Right atrium auricular region (tissue), 2 donors: ENCODE measurements around the gene CD276. TPM values are rescaled to one million over a fixed set of nuclear protein-coding genes. Genes with fewer than 3 reads are reported as not detected.
A peak's percentile ranks its signal among the peaks of the same experiment; 100 is the strongest.

Source experiments
- DNase-seq: peaks from one replicate; pipeline ENCODE4 v3.0.0-alpha.2; 2019; ENCODE audit warnings: low spot score
- H3K27ac ChIP-seq, 2 donors: fragments of 200-600 bp; sonication (generic); 1 replicate in 1 of 2; 2 replicates in 1 of 2; pipeline ENCODE4 v1.5.1; 2016 to 2019
- H3K27me3 ChIP-seq, 2 donors: fragments of 200-600 bp; sonication (generic); one replicate each; pipeline versions ENCODE4 v1.5.1 to v1.6.0; 2017 to 2019
- H3K36me3 ChIP-seq: fragments of 200-600 bp; sonication (generic); one replicate; pipeline ENCODE4 v1.5.1; 2016
- H3K4me1 ChIP-seq, 2 donors: fragments of 200-600 bp; sonication (generic); one replicate each; pipeline versions ENCODE4 v1.5.1 to v1.6.0; 2017 to 2019
- H3K4me3 ChIP-seq, 2 donors: fragments of 200-600 bp; sonication (generic); 1 replicate in 1 of 2; 2 replicates in 1 of 2; pipeline ENCODE4 v1.5.1; 2017 to 2019; ENCODE audit warnings: mild to moderate bottlenecking in 1 of 2, moderate library complexity in 1 of 2
- H3K9me3 ChIP-seq, 2 donors: fragments of 200-600 bp; sonication (generic); one replicate each; pipeline ENCODE4 v1.5.1; 2019
- CTCF ChIP-seq, 2 donors: fragments of 200-600 bp; sonication (generic); IDR thresholded peaks; one replicate each; pipeline ENCODE4 v1.5.1; 2019; ENCODE audit warnings: antibody characterized with exemption in 2 of 2
- total RNA-seq, 2 donors: library from RNA; depleted of rRNA; stranded (reverse); fragments of >200 nt; gene quantifications; one replicate each; pipeline ENCODE4 v1.1.0, GENCODE V29; 2016

Gene CD276
- total RNA-seq, 2 donors from 2014 or later, result 31.2 to 60.4 TPM

GRCh38 chr15:73750951-73751350 lies 66.8 kb downstream of the CD276 start:
- TF ChIP-seq CTCF (IDR thresholded peaks at IDR 0.05), result no peak
- no peak for DNase-seq
- H3K4me3 ChIP-seq, result peak overlapping the region in 1 of 2 donors; percentile 78
- H3K9me3 ChIP-seq, result no peaks in the 10 kb centered on the region
- peaks cover 0 to 42% of the 10 kb centered on the region in 2 donors for H3K4me1 ChIP-seq
- no peaks in the 10 kb centered on the region for H3K36me3 ChIP-seq
- H3K27me3 ChIP-seq, result no peaks in the 10 kb centered on the region
- H3K27ac ChIP-seq, result no peak overlapping the region

GRCh38 chr15:73751511-73751898 lies 67.3 kb downstream of the CD276 start:
- H3K36me3 ChIP-seq, result no peaks in the 10 kb centered on the region
- H3K27ac ChIP-seq, result peak overlapping the region in 1 of 2 donors; percentile 81
- no peaks in the 10 kb centered on the region for H3K27me3 ChIP-seq
- DNase-seq, result no peak
- H3K4me3 ChIP-seq, result peak overlapping the region; percentile 51 to 78
- H3K9me3 ChIP-seq, result no peaks in the 10 kb centered on the region
- H3K4me1 ChIP-seq, result peaks cover 0 to 40% of the 10 kb centered on the region in 2 donors
- TF ChIP-seq CTCF (IDR thresholded peaks at IDR 0.05), result no peak

- Histone ChIP-seq H3K36me3 (no peaks in the 10 kb centered on the region), H3K27ac (peak overlapping the region; percentile 64 to 81), H3K4me1 (peaks cover 0 to 34% of the 10 kb centered on the region in 2 donors), H3K9me3 (no peaks in the 10 kb centered on the region), H3K4me3 (peak overlapping the region; percentile 51 to 78), H3K27me3 (no peaks in the 10 kb centered on the region)
- DNase-seq, result no peak
- TF ChIP-seq CTCF (IDR thresholded peaks at IDR 0.05), result no peak
These were observed 68.0 kb downstream of the CD276 start for GRCh38 chr15:73751899-73752805.

GRCh38 chr15:73752806-73753193 lies 68.6 kb downstream of the CD276 start:
- no peaks in the 10 kb centered on the region for H3K36me3 ChIP-seq
- H3K4me3 ChIP-seq, result peak overlapping the region; percentile 51 to 78
- no peak for TF ChIP-seq CTCF (IDR thresholded peaks at IDR 0.05)
- H3K27ac ChIP-seq, result peak overlapping the region; percentile 64 to 81
- DNase-seq, result no peak
- H3K4me1 ChIP-seq, result peaks cover 0 to 32% of the 10 kb centered on the region in 2 donors
- no peaks in the 10 kb centered on the region for H3K27me3 ChIP-seq
- H3K9me3 ChIP-seq, result no peaks in the 10 kb centered on the region

- no peak for DNase-seq
- Histone ChIP-seq H3K27ac (peak within 1 kb of the TSS; percentile 64 to 81), H3K9me3 (no peaks in the 10 kb centered on the region), H3K36me3 (no peaks in the 10 kb centered on the region), H3K27me3 (no peaks in the 10 kb centered on the region), H3K4me1 (peaks cover 0 to 34% of the 10 kb centered on the region in 2 donors), H3K4me3 (peak within 1 kb of the TSS; percentile 51 to 78)
- TF ChIP-seq CTCF (IDR thresholded peaks at IDR 0.05), result no peak
These were observed 69.3 kb downstream of the CD276 start, which contains the start of gene INSYN1 for GRCh38 chr15:73753250-73754130. Gene INSYN1 (minus strand): TSS chr15:73753351. CDS start chr15:73751130, 2,221 bp downstream.
